ENCODE measurements around the gene KIF16B. TPM values are rescaled to one million over a fixed set of nuclear protein-coding genes. Genes with fewer than 3 reads are reported as not detected.
A peak's percentile ranks its signal among the peaks of the same experiment; 100 is the strongest.
"Not testable (repeated sequence)": the region's sequence is repeated elsewhere in the genome, so short reads cannot be mapped to it uniquely, and the experiment has no call there.

KIF16B gene
- total RNA-seq, 1 donor from 2014 or later: 33.1 TPM

- DNase-seq: no peak
These were observed 327.0 kb downstream of the KIF16B start for GRCh38 chr20:16246291-16246690.

- DNase-seq: no peak
These were observed 327.4 kb downstream of the KIF16B start for GRCh38 chr20:16245879-16246278.

GRCh38 chr20:16244892-16245291 is 328.4 kb downstream of the KIF16B start:
- no peak for DNase-seq

GRCh38 chr20:16243470-16243869 is 329.8 kb downstream of the KIF16B start:
- DNase-seq: peak; percentile 18

DNA sequence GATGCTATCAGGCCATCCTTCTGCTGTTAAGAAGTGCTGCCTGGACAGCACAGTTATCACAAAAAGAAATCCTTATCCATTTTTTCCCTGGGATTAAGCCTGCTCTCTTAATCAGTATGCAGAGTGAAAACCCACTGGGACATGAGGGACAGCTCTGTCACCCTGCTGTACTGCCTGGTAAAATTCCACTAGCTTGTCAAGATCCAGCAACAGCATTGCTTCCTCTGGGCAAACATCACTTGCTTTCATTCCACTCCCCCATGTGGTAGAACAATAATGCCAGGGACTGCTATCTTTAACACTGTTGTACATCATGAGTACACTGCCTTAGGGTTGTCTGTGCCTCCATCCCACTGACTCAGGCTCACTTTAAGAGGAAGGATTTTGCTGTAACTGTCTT is 331.3 kb downstream of the KIF16B start:
- no peak for DNase-seq

DNA sequence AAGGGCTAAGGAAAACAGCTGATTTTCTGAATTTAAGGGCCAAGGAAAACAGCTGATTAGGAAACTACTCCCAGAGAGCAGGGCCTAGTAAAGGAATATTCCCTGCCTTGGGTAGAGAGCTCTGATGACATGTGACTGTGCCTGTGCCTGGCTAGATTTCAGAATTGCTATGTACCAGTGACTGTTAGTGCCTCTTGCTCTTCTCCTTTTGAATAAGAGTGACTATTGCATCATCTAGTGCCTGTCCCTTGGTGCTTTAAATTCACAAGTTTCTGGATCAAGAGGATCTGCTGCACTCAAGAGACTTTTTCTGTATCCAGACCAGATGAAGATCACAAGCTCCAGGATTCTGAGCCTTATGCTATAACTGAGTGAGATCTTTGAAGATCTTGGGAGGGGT is 332.9 kb downstream of the KIF16B start:
- DNase-seq: no peak

- no peak for DNase-seq
These were observed 336.5 kb downstream of the KIF16B start for GRCh38 chr20:16236589-16237241.

- DNase-seq: no peak
These were observed 342.8 kb downstream of the KIF16B start for GRCh38 chr20:16230402-16230801.

GRCh38 chr20:16229813-16230212 is 343.4 kb downstream of the KIF16B start:
- DNase-seq: no peak

- no peak for DNase-seq
These were observed 344.5 kb downstream of the KIF16B start for GRCh38 chr20:16228722-16229121.

DNA sequence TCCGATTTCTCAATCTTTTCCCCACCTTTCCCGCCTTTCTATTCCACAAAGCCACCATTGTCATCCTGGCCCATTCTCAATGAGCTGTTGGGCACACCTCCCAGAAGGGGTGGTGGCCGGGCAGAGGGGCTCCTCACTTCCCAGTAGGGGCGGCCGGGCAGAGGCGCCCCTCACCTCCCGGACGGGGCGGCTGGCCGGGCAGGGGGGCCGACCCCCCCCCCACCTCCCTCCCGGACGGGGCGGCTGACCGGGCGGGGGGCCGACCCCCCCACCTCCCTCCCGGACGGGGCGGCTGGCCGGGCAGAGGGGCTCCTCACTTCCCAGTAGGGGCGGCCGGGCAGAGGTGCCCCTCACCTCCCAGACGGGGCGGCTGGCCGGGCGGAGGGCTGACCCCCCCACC is 346.3 kb downstream of the KIF16B start:
- DNase-seq: not testable (repeated sequence)

- no peak for DNase-seq
These were observed 348.4 kb downstream of the KIF16B start for GRCh38 chr20:16224836-16225235.

GRCh38 chr20:16222859-16223411 is 350.3 kb downstream of the KIF16B start:
- DNase-seq: no peak

Other genes with a start within 250 kb of the KIF16B start
- gene SNRPB2, start 156.6 kb upstream of the KIF16B start, total RNA-seq: 41.7 TPM
- 0.21 TPM for gene OTOR, start 174.9 kb upstream of the KIF16B start, total RNA-seq